A549 (cell line): Measurements from ENCODE around the gene STRADA. TPM values are rescaled to one million over a fixed set of nuclear protein-coding genes. Genes with fewer than 3 reads are reported as not detected.
A peak's percentile ranks its signal among the peaks of the same experiment; 100 is the strongest.

Source experiments
- ATAC-seq, 2 experiments: fragments of 200-7000 bp in 1 of 2; fragments of >200 bp in 1 of 2; cut with Nextera tagmentation in 1 of 2; cut with Tn5 transposase in 1 of 2; 3 replicates each; pipeline versions ENCODE4 v1.8.0 to v1.9.1; 2018 to 2020; ENCODE audit warnings: mild to moderate bottlenecking in 1 of 2, moderate library complexity in 1 of 2
- CTCF ChIA-PET: fragments of 300-600 bp; sonication (Branson Sonifier 250); formaldehyde crosslinking; extraction: SDS; loops from one replicate; lab custom pipeline; 2021; ENCODE audit warnings: antibody characterized with exemption, inconsistent platforms; lab: Yijun Ruan, JAX
- POLR2A ChIA-PET: fragments of 350-600 bp; formaldehyde crosslinking; extraction: SDS; loops from one replicate; lab custom pipeline; 2021; ENCODE audit warnings: antibody characterized with exemption, inconsistent platforms; lab: Yijun Ruan, JAX
- DNase-seq, 2 experiments: peaks; one replicate each; pipeline versions ENCODE4 v3.0.0 to v3.0.0-alpha.2; 2011 to 2016; ENCODE audit warnings: low read depth in 1 of 2, low spot score in 1 of 2
- FAIRE-seq: peaks from 2 replicates; lab custom pipeline; 2011; peaks lifted over from hg19 to GRCh38; lab: Jason Lieb, UNC
- H3K27ac ChIP-seq, 2 experiments: fragments of >200 bp; sonication (Bioruptor Twin); formaldehyde crosslinking; 3 replicates each; pipeline ENCODE4 v1.5.1; 2016 to 2017
- H3K4me1 ChIP-seq: fragments of >200 bp; sonication (Bioruptor Twin); formaldehyde crosslinking; 3 replicates; pipeline ENCODE4 v1.6.1; 2016
- H3K4me2 ChIP-seq: fragments of >200 bp; sonication (Bioruptor Twin); formaldehyde crosslinking; 3 replicates; pipeline ENCODE4 v1.6.1; 2016
- H3K4me3 ChIP-seq: fragments of >200 bp; sonication (Bioruptor Twin); formaldehyde crosslinking; 3 replicates; pipeline ENCODE4 v1.5.1; 2016
- H3K9me3 ChIP-seq: fragments of >200 bp; sonication (Bioruptor Twin); formaldehyde crosslinking; 3 replicates; pipeline ENCODE4 v1.6.1; 2016
- CBX8 ChIP-seq: fragments of 200-600 bp; sonication (generic); IDR thresholded peaks from 2 replicates; pipeline ENCODE4 v1.6.1; 2016
- EHF ChIP-seq: fragments of 250-450 bp; sonication (Bioruptor Pico); IDR thresholded peaks from 2 replicates; pipeline ENCODE4 v1.5.0; 2020; ENCODE audit warnings: mild to moderate bottlenecking
- EHMT2 ChIP-seq: fragments of 200-600 bp; sonication (generic); IDR thresholded peaks from 2 replicates; pipeline ENCODE4 v1.6.1; 2016; ENCODE audit warnings: antibody characterized with exemption, low read depth, mild to moderate bottlenecking, moderate library complexity
- HDAC2 ChIP-seq: fragments of 200-600 bp; sonication (generic); IDR thresholded peaks from 2 replicates; pipeline ENCODE4 v1.6.1; 2016
- HOXA7 ChIP-seq: fragments of 250-450 bp; sonication (Bioruptor Pico); IDR thresholded peaks from 2 replicates; pipeline ENCODE4 v1.5.0; 2020; ENCODE audit warnings: mild to moderate bottlenecking, moderate library complexity
- HOXB13 ChIP-seq: fragments of 250-450 bp; sonication (Bioruptor Pico); IDR thresholded peaks from 2 replicates; pipeline ENCODE4 v1.5.0; 2020; ENCODE audit warnings: low read depth, mild to moderate bottlenecking, moderate library complexity
- HOXB5 ChIP-seq: fragments of 250-450 bp; sonication (Bioruptor Pico); IDR thresholded peaks from 2 replicates; pipeline ENCODE4 v1.5.0; 2020; ENCODE audit warnings: mild to moderate bottlenecking, moderate library complexity
- MAFK ChIP-seq: fragments of 450-650 bp; IDR thresholded peaks from 2 replicates; pipeline ENCODE4 v1.6.1; 2014; ENCODE audit not compliant: partially characterized antibody
- NFE2L2 ChIP-seq: fragments of 150-350 bp; conservative IDR thresholded peaks from 2 replicates; pipeline ENCODE4 v1.6.1; 2014; ENCODE audit warnings: low read length
- NPAS2 ChIP-seq: fragments of 250-450 bp; sonication (Bioruptor Pico); IDR thresholded peaks from 2 replicates; pipeline ENCODE4 v1.8.0; 2022; ENCODE audit warnings: mild to moderate bottlenecking, moderate library complexity, borderline replicate concordance
- POLR2A ChIP-seq: IDR thresholded peaks from 2 replicates; pipeline ENCODE4 v1.6.1; 2012; ENCODE audit warnings: mild to moderate bottlenecking, low read length
- RAD21 ChIP-seq, 2 experiments: fragments of >200 bp in 1 of 2; sonication (Bioruptor Twin) in 1 of 2; formaldehyde crosslinking in 1 of 2; IDR thresholded peaks in 1 of 2; conservative IDR thresholded peaks in 1 of 2; 2 replicates in 1 of 2; 3 replicates in 1 of 2; pipeline ENCODE4 v1.6.1; 2012 to 2018; ENCODE audit warnings: inconsistent platforms in 1 of 2
- RARB ChIP-seq: fragments of 250-450 bp; sonication (Bioruptor Pico); IDR thresholded peaks from 2 replicates; pipeline ENCODE4 v1.8.0; 2021; ENCODE audit warnings: mild to moderate bottlenecking, moderate library complexity
- RCOR1 ChIP-seq: fragments of 150-350 bp; IDR thresholded peaks from 2 replicates; pipeline ENCODE4 v1.6.1; 2014; ENCODE audit warnings: antibody characterized with exemption, low read length, low read depth
- ZFP36 ChIP-seq: fragments of 450-650 bp; IDR thresholded peaks from 2 replicates; pipeline ENCODE4 v1.6.1; 2014; ENCODE audit warnings: borderline replicate concordance; ENCODE audit not compliant: partially characterized antibody
- ZNF302 ChIP-seq: fragments of 250-450 bp; sonication (Bioruptor Pico); IDR thresholded peaks from 2 replicates; pipeline ENCODE4 v1.9.0; 2021; ENCODE audit warnings: inconsistent platforms, mild to moderate bottlenecking, moderate library complexity
- whole genome bisulfite sequencing: methylation state at CpG from one replicate; pipeline ENCODE4 v1.1.6; 2017; ENCODE audit errors: missing lambda C conversion rate; 5-methylcytosine and 5-hydroxymethylcytosine counted together
- polyA plus RNA-seq, 4 experiments: library from polyadenylated mRNA; depleted of rRNA in 3 of 4; stranded (reverse); fragments of >200 nt; fragmentation: RNase III in 1 of 4; extraction: RNeasy Plus Mini Kit Qiagen cat#74134 plus additional on column Dnase treatment in 1 of 4; gene quantifications; 2 replicates in 3 of 4; 3 replicates in 1 of 4; pipeline ENCODE4 v1.2.3, GENCODE V29; 2011 to 2017
- TF ChIP-seq, protein P1 (sequence below): fragments of 250-450 bp; sonication (Bioruptor Pico); IDR thresholded peaks from 2 replicates; pipeline ENCODE4 v1.5.0; 2020; ENCODE audit warnings: low read depth, mild to moderate bottlenecking, moderate library complexity
- TF ChIP-seq, protein P2 (sequence below): fragments of 150-350 bp; IDR thresholded peaks from 2 replicates; pipeline ENCODE4 v1.6.1; 2014; ENCODE audit warnings: low read depth, mild to moderate bottlenecking, low read length
- TF ChIP-seq, protein P3 (sequence below): fragments of 450-650 bp; IDR thresholded peaks from 2 replicates; pipeline ENCODE4 v1.6.1; 2014; ENCODE audit warnings: antibody characterized with exemption
- TF ChIP-seq, protein P4 (sequence below): IDR thresholded peaks from 2 replicates; pipeline ENCODE4 v1.6.1; 2012
- TF ChIP-seq, protein P5 (sequence below): fragments of >200 bp; sonication (Bioruptor Twin); formaldehyde crosslinking; IDR thresholded peaks from 3 replicates; pipeline ENCODE4 v1.5.1; 2016
- TF ChIP-seq, protein P6 (sequence below): fragments of >200 bp; sonication (Bioruptor Twin); formaldehyde crosslinking; IDR thresholded peaks from 3 replicates; pipeline ENCODE4 v1.6.1; 2016

STRADA gene
- polyA plus RNA-seq, 2 of the 4 experiments (the other 2 are of a cell fraction): 30.3 to 33.0 TPM

DNA sequence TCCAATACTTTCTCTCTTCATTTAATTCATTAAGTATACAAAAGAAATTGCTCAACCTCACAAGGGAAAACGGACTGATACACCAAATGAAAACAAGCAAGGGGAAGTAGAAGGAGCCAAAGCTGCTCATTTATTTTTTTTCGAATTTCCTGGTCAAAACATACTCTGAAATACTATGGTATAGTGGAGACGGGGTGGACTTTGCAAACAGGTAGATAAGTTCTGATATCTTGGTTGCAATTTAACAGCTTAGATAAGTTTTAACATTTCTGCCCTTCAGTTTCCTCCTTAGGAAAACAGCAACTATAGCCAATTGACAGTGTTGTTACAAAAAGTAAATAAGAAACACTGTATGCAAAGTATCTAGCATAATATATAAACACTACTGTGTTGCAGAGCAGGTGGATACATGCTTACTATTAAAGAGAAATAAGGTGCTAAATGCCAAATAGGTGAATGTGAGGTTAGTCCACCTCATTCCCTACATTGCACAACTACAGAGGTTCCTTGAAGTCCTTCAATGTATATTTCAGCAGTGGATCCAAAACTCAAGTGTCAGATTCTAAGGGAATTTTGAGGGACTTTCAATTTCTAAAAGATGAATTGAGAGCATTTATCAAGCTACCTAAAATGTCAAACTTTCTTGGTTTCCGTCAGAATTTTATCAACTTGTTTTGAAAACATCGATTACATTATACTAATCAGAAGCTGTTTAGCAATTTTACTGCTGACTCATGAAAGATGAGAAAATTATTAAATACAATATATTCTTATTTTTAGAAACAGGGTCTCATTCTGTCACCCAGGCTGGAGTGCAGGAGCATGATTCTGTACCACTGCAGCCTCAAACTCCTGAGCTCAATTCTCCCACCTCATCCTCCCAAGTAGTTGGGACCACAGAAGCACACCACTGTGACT is 20.8 kb upstream of the STRADA start:
- ATAC-seq: no peak
- Histone ChIP-seq H3K4me1 (no peaks in the 10 kb centered on the region), H3K9me3 (no peaks in the 10 kb centered on the region), H3K4me3 (no peak overlapping the region), H3K4me2 (no peak overlapping the region), H3K27ac (no peak overlapping the region)
- TF ChIP-seq, protein P1, sequence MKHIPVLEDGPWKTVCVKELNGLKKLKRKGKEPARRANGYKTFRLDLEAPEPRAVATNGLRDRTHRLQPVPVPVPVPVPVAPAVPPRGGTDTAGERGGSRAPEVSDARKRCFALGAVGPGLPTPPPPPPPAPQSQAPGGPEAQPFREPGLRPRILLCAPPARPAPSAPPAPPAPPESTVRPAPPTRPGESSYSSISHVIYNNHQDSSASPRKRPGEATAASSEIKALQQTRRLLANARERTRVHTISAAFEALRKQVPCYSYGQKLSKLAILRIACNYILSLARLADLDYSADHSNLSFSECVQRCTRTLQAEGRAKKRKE (CRISPR knock-in tag): no peak
- TF ChIP-seq, protein P2, sequence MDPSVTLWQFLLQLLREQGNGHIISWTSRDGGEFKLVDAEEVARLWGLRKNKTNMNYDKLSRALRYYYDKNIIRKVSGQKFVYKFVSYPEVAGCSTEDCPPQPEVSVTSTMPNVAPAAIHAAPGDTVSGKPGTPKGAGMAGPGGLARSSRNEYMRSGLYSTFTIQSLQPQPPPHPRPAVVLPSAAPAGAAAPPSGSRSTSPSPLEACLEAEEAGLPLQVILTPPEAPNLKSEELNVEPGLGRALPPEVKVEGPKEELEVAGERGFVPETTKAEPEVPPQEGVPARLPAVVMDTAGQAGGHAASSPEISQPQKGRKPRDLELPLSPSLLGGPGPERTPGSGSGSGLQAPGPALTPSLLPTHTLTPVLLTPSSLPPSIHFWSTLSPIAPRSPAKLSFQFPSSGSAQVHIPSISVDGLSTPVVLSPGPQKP: no peak
- peak; percentile 65 for TF ChIP-seq MAFK
- CTCF ChIA-PET: interaction anchor here (1.0 to 1.8 kb wide), 7 partner anchors 9 to 86 kb away, joined by 3 to 6 read pairs (median 4); partner anchors contain the start of genes CCDC47 and DDX42
- POLR2A ChIA-PET: interaction anchor here (2.9 kb wide), 1 partner anchor 11 kb away, joined by 8 read pairs; the partner anchor contains the start of gene CCDC47
- no peak for DNase-seq
- 90% methylated on average over 5 of the region's 5 CpGs for WGBS
- no peak for FAIRE-seq

DNA sequence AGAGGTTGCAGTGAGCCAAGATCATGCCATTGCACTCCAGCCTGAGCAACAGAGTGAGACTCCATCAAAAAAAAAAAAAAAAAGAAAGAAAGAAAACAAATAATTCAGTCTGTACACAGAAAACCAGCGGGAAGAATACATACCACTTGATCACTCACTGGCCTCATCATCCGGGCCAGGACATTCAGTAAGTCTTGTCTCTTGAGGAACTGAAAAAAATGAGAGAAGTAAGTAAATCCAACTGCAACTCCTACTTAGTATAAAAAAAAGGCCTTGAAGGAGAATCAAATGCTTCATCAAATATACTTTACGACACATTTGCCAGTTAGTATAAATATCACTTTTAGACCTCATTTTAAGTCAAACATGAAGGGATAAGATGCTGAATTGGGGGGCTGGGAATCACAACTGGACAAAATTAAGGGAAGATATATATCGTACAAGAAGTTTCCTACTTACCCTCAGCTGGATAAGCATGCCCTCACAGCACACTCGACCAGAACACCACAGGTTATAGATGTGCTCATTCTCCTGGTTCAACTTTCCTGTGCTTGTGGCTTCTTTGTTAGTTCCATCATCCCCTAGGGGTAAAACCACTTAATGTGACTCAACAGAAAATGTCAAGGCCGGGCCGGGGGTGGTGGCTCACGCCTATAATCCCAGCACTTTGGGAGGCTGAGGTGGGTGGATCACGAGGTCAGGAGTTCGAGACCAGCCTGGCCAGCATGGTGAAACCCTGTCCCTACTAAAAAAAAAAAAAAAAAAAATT is 19.4 kb upstream of the STRADA start:
- POLR2A ChIA-PET: interaction anchor here (2.9 kb wide), 1 partner anchor 12 kb away, joined by 8 read pairs; the partner anchor contains the start of gene CCDC47
- ATAC-seq: peak in 1 of 2 experiments; percentile 23; a peak in 1 of 6 replicates
- Histone ChIP-seq H3K4me2 (no peak overlapping the region), H3K27ac (no peak overlapping the region)
- TF ChIP-seq, protein P3, sequence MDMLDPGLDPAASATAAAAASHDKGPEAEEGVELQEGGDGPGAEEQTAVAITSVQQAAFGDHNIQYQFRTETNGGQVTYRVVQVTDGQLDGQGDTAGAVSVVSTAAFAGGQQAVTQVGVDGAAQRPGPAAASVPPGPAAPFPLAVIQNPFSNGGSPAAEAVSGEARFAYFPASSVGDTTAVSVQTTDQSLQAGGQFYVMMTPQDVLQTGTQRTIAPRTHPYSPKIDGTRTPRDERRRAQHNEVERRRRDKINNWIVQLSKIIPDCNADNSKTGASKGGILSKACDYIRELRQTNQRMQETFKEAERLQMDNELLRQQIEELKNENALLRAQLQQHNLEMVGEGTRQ: no peak
- TF ChIP-seq, protein P4, sequence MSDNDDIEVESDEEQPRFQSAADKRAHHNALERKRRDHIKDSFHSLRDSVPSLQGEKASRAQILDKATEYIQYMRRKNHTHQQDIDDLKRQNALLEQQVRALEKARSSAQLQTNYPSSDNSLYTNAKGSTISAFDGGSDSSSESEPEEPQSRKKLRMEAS: no peak
- TF ChIP-seq RAD21 (conservative IDR thresholded peaks at IDR 0.05 in 1 of 2, IDR thresholded peaks at IDR 0.05 in 1 of 2): no peak
- no peak for TF ChIP-seq RARB (CRISPR knock-in tag)
- TF ChIP-seq HOXB13 (CRISPR knock-in tag): no peak
- no peak for TF ChIP-seq ZFP36
- TF ChIP-seq, all 56 proteins: peak for 0
- H3K4me3 ChIP-seq: no peak overlapping the region
- FAIRE-seq (no peak), DNase-seq (peak in 1 of 2 experiments; percentile 22)
- no peaks in the 10 kb centered on the region for H3K9me3 ChIP-seq
- H3K4me1 ChIP-seq: no peaks in the 10 kb centered on the region
- CTCF ChIA-PET: interaction anchor here (1.0 to 1.8 kb wide), 4 partner anchors 11 to 88 kb away, joined by 3 to 6 read pairs (median 3); no protein-coding TSS in a partner anchor
- WGBS: 92% methylated on average over 10 of the region's 10 CpGs

DNA sequence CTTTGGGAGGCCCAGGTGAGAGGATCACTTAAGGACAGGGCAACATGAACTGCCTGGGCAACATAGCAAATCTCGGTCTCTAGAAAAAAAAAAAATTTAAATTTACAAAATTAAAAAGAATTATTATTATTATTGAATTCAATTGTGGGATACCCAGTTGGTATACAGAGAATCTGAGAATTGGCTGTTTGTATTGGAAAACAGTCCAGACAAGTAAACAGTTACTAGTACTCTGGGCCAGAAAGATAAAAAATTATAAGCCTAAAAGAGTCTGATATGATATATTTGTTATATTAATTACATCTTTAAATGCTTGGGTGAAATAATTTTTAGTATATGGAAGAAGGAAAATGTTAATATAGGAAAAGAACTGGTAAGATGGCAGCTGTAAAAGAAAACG is 16.8 kb upstream of the STRADA start:
- DNase-seq (no peak), FAIRE-seq (no peak), ATAC-seq (no peak)
- WGBS: 62% methylated on average over 2 of the region's 2 CpGs
- Histone ChIP-seq H3K4me3 (no peak overlapping the region), H3K4me2 (no peak overlapping the region), H3K4me1 (no peaks in the 10 kb centered on the region), H3K27ac (no peak overlapping the region), H3K9me3 (no peaks in the 10 kb centered on the region)
- ChIA-PET CTCF (interaction anchor here (1.3 to 1.8 kb wide), 2 partner anchors 22 to 41 kb away, joined by 3 to 4 read pairs; no protein-coding TSS in a partner anchor), POLR2A (no interaction called here)
- TF ChIP-seq RARB (CRISPR knock-in tag) (no peak), RCOR1 (no peak), HOXA7 (CRISPR knock-in tag) (no peak), HDAC2 (no peak), RAD21 (conservative IDR thresholded peaks at IDR 0.05 in 1 of 2, IDR thresholded peaks at IDR 0.05 in 1 of 2) (no peak), HOXB5 (CRISPR knock-in tag) (no peak), ZNF302 (CRISPR knock-in tag) (no peak), POLR2A (no peak), NPAS2 (CRISPR knock-in tag) (no peak), ZFP36 (no peak), EHMT2 (no peak), EHF (CRISPR knock-in tag) (no peak), NFE2L2 (no peak), CBX8 (no peak)
- TF ChIP-seq, protein P5, sequence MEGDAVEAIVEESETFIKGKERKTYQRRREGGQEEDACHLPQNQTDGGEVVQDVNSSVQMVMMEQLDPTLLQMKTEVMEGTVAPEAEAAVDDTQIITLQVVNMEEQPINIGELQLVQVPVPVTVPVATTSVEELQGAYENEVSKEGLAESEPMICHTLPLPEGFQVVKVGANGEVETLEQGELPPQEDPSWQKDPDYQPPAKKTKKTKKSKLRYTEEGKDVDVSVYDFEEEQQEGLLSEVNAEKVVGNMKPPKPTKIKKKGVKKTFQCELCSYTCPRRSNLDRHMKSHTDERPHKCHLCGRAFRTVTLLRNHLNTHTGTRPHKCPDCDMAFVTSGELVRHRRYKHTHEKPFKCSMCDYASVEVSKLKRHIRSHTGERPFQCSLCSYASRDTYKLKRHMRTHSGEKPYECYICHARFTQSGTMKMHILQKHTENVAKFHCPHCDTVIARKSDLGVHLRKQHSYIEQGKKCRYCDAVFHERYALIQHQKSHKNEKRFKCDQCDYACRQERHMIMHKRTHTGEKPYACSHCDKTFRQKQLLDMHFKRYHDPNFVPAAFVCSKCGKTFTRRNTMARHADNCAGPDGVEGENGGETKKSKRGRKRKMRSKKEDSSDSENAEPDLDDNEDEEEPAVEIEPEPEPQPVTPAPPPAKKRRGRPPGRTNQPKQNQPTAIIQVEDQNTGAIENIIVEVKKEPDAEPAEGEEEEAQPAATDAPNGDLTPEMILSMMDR: no peak
- TF ChIP-seq, protein P6, sequence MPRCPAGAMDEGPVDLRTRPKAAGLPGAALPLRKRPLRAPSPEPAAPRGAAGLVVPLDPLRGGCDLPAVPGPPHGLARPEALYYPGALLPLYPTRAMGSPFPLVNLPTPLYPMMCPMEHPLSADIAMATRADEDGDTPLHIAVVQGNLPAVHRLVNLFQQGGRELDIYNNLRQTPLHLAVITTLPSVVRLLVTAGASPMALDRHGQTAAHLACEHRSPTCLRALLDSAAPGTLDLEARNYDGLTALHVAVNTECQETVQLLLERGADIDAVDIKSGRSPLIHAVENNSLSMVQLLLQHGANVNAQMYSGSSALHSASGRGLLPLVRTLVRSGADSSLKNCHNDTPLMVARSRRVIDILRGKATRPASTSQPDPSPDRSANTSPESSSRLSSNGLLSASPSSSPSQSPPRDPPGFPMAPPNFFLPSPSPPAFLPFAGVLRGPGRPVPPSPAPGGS: no peak
- TF ChIP-seq, protein P1 (CRISPR knock-in tag): no peak
